ENCODE results near the gene ADGRL1.

ADGRL1 gene

GRCh38 chr19:14117668-14118164 is 88.3 kb downstream of the ADGRL1 start, which contains the start of gene PRKACA:
Gene PRKACA (minus strand): TSS chr19:14117762. CDS start chr19:14117547, 215 bp downstream.
- H3K4me1 Mint-ChIP-seq (ENCODE audit: low read depth): peaks cover 30% of the 10 kb centered on the region
- no peaks in the 10 kb centered on the region for H3K27me3 Mint-ChIP-seq (ENCODE audit: low read depth)
- H3K36me3 Mint-ChIP-seq (ENCODE audit: low read depth): peaks cover 19% of the 10 kb centered on the region
- peak within 1 kb of the TSS; percentile 94 for H3K4me3 Mint-ChIP-seq
- H3K9me3 Mint-ChIP-seq: no peaks in the 10 kb centered on the region
- H3K27ac Mint-ChIP-seq: peak within 1 kb of the TSS; percentile 93
- peak; percentile 100 for DNase-seq (ENCODE audit: low spot score)

GRCh38 chr19:14116918-14117578 is 88.9 kb downstream of the ADGRL1 start:
- peak; percentile 23 for DNase-seq (ENCODE audit: low spot score)
- Mint-ChIP-seq H3K27me3 (ENCODE audit: low read depth) (no peaks in the 10 kb centered on the region), H3K9me3 (no peaks in the 10 kb centered on the region), H3K4me3 (peak overlapping the region; percentile 94), H3K36me3 (ENCODE audit: low read depth) (peaks cover 15% of the 10 kb centered on the region), H3K27ac (peak overlapping the region; percentile 88), H3K4me1 (ENCODE audit: low read depth) (peaks cover 29% of the 10 kb centered on the region)

GRCh38 chr19:14116525-14116917 is 89.4 kb downstream of the ADGRL1 start:
- Mint-ChIP-seq H3K27ac (peak overlapping the region; percentile 88), H3K4me3 (peak overlapping the region; percentile 94), H3K9me3 (no peaks in the 10 kb centered on the region), H3K27me3 (ENCODE audit: low read depth) (no peaks in the 10 kb centered on the region), H3K36me3 (ENCODE audit: low read depth) (peaks cover 14% of the 10 kb centered on the region), H3K4me1 (ENCODE audit: low read depth) (peaks cover 34% of the 10 kb centered on the region)
- no peak for DNase-seq (ENCODE audit: low spot score)

GRCh38 chr19:14115756-14116155 is 90.2 kb downstream of the ADGRL1 start:
- H3K27me3 Mint-ChIP-seq (ENCODE audit: low read depth): no peaks in the 10 kb centered on the region
- no peak for DNase-seq (ENCODE audit: low spot score)
- H3K27ac Mint-ChIP-seq: no peak overlapping the region
- H3K9me3 Mint-ChIP-seq: no peaks in the 10 kb centered on the region
- H3K4me3 Mint-ChIP-seq: peak overlapping the region; percentile 94
- H3K36me3 Mint-ChIP-seq (ENCODE audit: low read depth): peaks cover 10% of the 10 kb centered on the region
- peaks cover 36% of the 10 kb centered on the region for H3K4me1 Mint-ChIP-seq (ENCODE audit: low read depth)

GRCh38 chr19:14114854-14115253 is 91.1 kb downstream of the ADGRL1 start:
- H3K4me3 Mint-ChIP-seq: no peak overlapping the region
- H3K4me1 Mint-ChIP-seq (ENCODE audit: low read depth): peaks cover 36% of the 10 kb centered on the region
- no peaks in the 10 kb centered on the region for H3K27me3 Mint-ChIP-seq (ENCODE audit: low read depth)
- H3K36me3 Mint-ChIP-seq (ENCODE audit: low read depth): peaks cover 6% of the 10 kb centered on the region
- DNase-seq (ENCODE audit: low spot score): peak; percentile 38
- no peaks in the 10 kb centered on the region for H3K9me3 Mint-ChIP-seq
- peak overlapping the region; percentile 26 for H3K27ac Mint-ChIP-seq

- H3K9me3 Mint-ChIP-seq: no peaks in the 10 kb centered on the region
- DNase-seq (ENCODE audit: low spot score): no peak
- H3K4me3 Mint-ChIP-seq: no peak overlapping the region
- peak overlapping the region; percentile 26 for H3K27ac Mint-ChIP-seq
- peaks cover 6% of the 10 kb centered on the region for H3K36me3 Mint-ChIP-seq (ENCODE audit: low read depth)
- H3K27me3 Mint-ChIP-seq (ENCODE audit: low read depth): no peaks in the 10 kb centered on the region
- peaks cover 36% of the 10 kb centered on the region for H3K4me1 Mint-ChIP-seq (ENCODE audit: low read depth)
Measured at GRCh38 chr19:14114439-14114838, 91.5 kb downstream of the ADGRL1 start.

- no peak overlapping the region for H3K4me3 Mint-ChIP-seq
Measured at GRCh38 chr19:14113762-14114414, 92.1 kb downstream of the ADGRL1 start.

GRCh38 chr19:14112809-14113385 is 93.1 kb downstream of the ADGRL1 start:
- DNase-seq (ENCODE audit: low spot score): no peak
- Mint-ChIP-seq H3K9me3 (no peaks in the 10 kb centered on the region), H3K4me3 (no peak overlapping the region), H3K36me3 (ENCODE audit: low read depth) (no peaks in the 10 kb centered on the region), H3K27ac (no peak overlapping the region), H3K4me1 (ENCODE audit: low read depth) (peaks cover 27% of the 10 kb centered on the region), H3K27me3 (ENCODE audit: low read depth) (no peaks in the 10 kb centered on the region)

More at GRCh38 chr19:14113762-14114414, 92.1 kb downstream of the ADGRL1 start:
- H3K9me3 Mint-ChIP-seq: no peaks in the 10 kb centered on the region
- DNase-seq (ENCODE audit: low spot score): no peak
- H3K27me3 Mint-ChIP-seq (ENCODE audit: low read depth): no peaks in the 10 kb centered on the region
- H3K36me3 Mint-ChIP-seq (ENCODE audit: low read depth): peaks cover 2% of the 10 kb centered on the region
- peaks cover 32% of the 10 kb centered on the region for H3K4me1 Mint-ChIP-seq (ENCODE audit: low read depth)
- no peak overlapping the region for H3K27ac Mint-ChIP-seq

- Mint-ChIP-seq H3K36me3 (ENCODE audit: low read depth) (no peaks in the 10 kb centered on the region), H3K9me3 (no peaks in the 10 kb centered on the region), H3K27ac (no peak overlapping the region), H3K4me1 (ENCODE audit: low read depth) (peaks cover 27% of the 10 kb centered on the region), H3K27me3 (ENCODE audit: low read depth) (no peaks in the 10 kb centered on the region), H3K4me3 (no peak overlapping the region)
- DNase-seq (ENCODE audit: low spot score): no peak
Measured at GRCh38 chr19:14112051-14112808, 93.7 kb downstream of the ADGRL1 start.

- H3K4me3 Mint-ChIP-seq: no peak overlapping the region
- H3K27ac Mint-ChIP-seq: no peak overlapping the region
- peaks cover 23% of the 10 kb centered on the region for H3K4me1 Mint-ChIP-seq (ENCODE audit: low read depth)
- H3K36me3 Mint-ChIP-seq (ENCODE audit: low read depth): no peaks in the 10 kb centered on the region
- no peaks in the 10 kb centered on the region for H3K27me3 Mint-ChIP-seq (ENCODE audit: low read depth)
- no peak for DNase-seq (ENCODE audit: low spot score)
- no peaks in the 10 kb centered on the region for H3K9me3 Mint-ChIP-seq
Measured at GRCh38 chr19:14111486-14111885, 94.5 kb downstream of the ADGRL1 start.

GRCh38 chr19:14110650-14111049 is 95.3 kb downstream of the ADGRL1 start:
- H3K27me3 Mint-ChIP-seq (ENCODE audit: low read depth): no peaks in the 10 kb centered on the region
- no peaks in the 10 kb centered on the region for H3K36me3 Mint-ChIP-seq (ENCODE audit: low read depth)
- peaks cover 15% of the 10 kb centered on the region for H3K4me1 Mint-ChIP-seq (ENCODE audit: low read depth)
- DNase-seq (ENCODE audit: low spot score): no peak
- no peak overlapping the region for H3K4me3 Mint-ChIP-seq
- no peaks in the 10 kb centered on the region for H3K9me3 Mint-ChIP-seq
- no peak overlapping the region for H3K27ac Mint-ChIP-seq

- peaks cover 2% of the 10 kb centered on the region for H3K36me3 Mint-ChIP-seq (ENCODE audit: low read depth)
- no peak overlapping the region for H3K27ac Mint-ChIP-seq
- DNase-seq (ENCODE audit: low spot score): no peak
- H3K27me3 Mint-ChIP-seq (ENCODE audit: low read depth): no peaks in the 10 kb centered on the region
- no peaks in the 10 kb centered on the region for H3K9me3 Mint-ChIP-seq
- H3K4me3 Mint-ChIP-seq: no peak overlapping the region
- peaks cover 7% of the 10 kb centered on the region for H3K4me1 Mint-ChIP-seq (ENCODE audit: low read depth)
Measured at GRCh38 chr19:14107581-14108461, 98.1 kb downstream of the ADGRL1 start.

- Mint-ChIP-seq H3K27me3 (ENCODE audit: low read depth) (no peaks in the 10 kb centered on the region), H3K4me1 (ENCODE audit: low read depth) (peaks cover 5% of the 10 kb centered on the region), H3K27ac (no peak overlapping the region), H3K9me3 (no peaks in the 10 kb centered on the region), H3K36me3 (ENCODE audit: low read depth) (peaks cover 2% of the 10 kb centered on the region), H3K4me3 (no peak overlapping the region)
- no peak for DNase-seq (ENCODE audit: low spot score)
Measured at GRCh38 chr19:14106840-14107239, 99.1 kb downstream of the ADGRL1 start.

All from T-helper 2 cell treated with Interferon-gamma antibody and Interleukin-4, amounts not matched to agents 5 μg/mL and 100 μg/mL, for 36 hours (primary cell).